HFF-Myc (cell line): ENCODE measurements around the gene EIF3J.
"Not testable (repeated sequence)": the region's sequence is repeated elsewhere in the genome, so short reads cannot be mapped to it uniquely, and the experiment has no call there.

Source experiments
- DNase-seq: peaks from one replicate; pipeline ENCODE4 v3.0.0-alpha.2; 2011; ENCODE audit warnings: low read depth; ENCODE audit errors: extremely low read depth
- H3K4me3 ChIP-seq: replicated peaks from 2 replicates; pipeline ENCODE4 v1.5.1; 2011; ENCODE audit warnings: low read depth, mild to moderate bottlenecking, control low read depth, low read length
- CTCF ChIP-seq: IDR thresholded peaks from 2 replicates; pipeline ENCODE4 v1.5.1; 2012; ENCODE audit warnings: mild to moderate bottlenecking, low read depth, low read length, control low read depth; ENCODE audit errors: missing control alignments

Gene EIF3J

GRCh38 chr15:44537735-44538240, 841 bp downstream of the EIF3J start:
- peak overlapping the region; percentile 91 for H3K4me3 ChIP-seq
- no peak for TF ChIP-seq CTCF
- DNase-seq = no peak

GRCh38 chr15:44541282-44541958, 4.5 kb downstream of the EIF3J start:
- H3K4me3 ChIP-seq = peak overlapping the region; percentile 0; the same call in 1 of the 2 replicates
- DNase-seq = no peak
- no peak for TF ChIP-seq CTCF

- H3K4me3 ChIP-seq = no peak overlapping the region
- no peak for DNase-seq
- TF ChIP-seq CTCF = no peak
Observed at GRCh38 chr15:44542596-44542995, 5.6 kb downstream of the EIF3J start.

- H3K4me3 ChIP-seq, DNase-seq: not testable (repeated sequence)
Observed at GRCh38 chr15:44544745-44545144, 7.8 kb downstream of the EIF3J start.

GRCh38 chr15:44545913-44546802, 9.2 kb downstream of the EIF3J start:
- TF ChIP-seq CTCF = peak; percentile 40
- H3K4me3 ChIP-seq = no peak overlapping the region
- DNase-seq = no peak

- H3K4me3 ChIP-seq, DNase-seq: not testable (repeated sequence)
Observed at GRCh38 chr15:44549152-44549551, 12.2 kb downstream of the EIF3J start.

- no peak overlapping the region for H3K4me3 ChIP-seq
- DNase-seq = no peak
- TF ChIP-seq CTCF = no peak
Observed at GRCh38 chr15:44550256-44550655, 13.3 kb downstream of the EIF3J start.

- no peak overlapping the region for H3K4me3 ChIP-seq
- no peak for TF ChIP-seq CTCF
- no peak for DNase-seq
Observed at GRCh38 chr15:44550734-44551133, 13.8 kb downstream of the EIF3J start.
